HUDEP-2 (cell line): ENCODE results near the gene PLB1.

Experiments used
- DNase-seq, 76 experiments: peaks; one replicate each; lab custom pipeline; 2025; ENCODE audit not compliant: unreplicated experiment in 76 of 76; lab: John Stamatoyannopoulos, UW

Gene PLB1

DNA sequence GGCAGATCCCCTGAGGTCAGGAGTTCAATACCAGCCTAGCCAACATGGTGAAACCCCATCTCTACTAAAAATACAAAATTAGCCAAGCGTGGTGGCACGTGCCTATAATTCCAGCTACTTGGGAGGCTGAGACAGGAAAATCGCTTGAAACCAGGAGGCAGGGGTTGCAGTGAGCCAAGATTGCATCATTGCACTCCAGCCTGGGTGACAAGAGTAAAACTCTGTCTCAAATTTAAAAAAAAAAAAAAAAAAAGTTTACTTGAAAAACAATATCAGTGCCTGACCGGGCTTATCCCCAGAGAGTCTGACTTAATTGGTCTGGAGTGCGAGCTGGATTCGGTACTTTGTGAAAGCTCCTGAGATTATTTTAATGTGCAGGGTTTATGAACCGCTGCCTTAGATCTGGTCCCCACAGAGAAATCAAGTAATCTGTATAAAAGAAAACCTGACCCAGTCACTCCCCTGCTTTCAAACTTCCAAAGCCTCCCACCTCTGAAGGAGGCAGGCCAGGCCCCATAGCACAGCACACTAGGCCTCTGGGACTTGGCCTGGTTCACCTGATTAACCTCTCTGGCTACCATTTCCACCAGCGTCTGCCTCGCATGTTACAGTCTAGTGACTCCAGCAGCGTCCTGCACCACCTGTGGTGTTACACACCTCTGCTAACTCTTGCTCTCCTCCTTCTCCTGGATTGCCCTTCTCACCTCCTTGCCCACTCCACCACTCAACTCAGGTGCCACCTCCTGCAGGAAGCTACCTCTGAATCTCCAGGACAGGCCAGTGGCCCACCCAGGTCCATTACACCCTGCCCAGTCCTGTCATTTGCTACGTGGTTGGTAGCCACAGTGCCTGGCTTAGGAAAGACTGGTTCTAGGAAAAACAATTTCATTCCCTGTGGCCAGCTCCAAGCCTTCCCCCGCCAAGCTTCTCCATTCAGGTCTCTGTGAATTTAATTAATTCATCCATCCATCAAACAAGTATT lies 141.5 kb downstream of the PLB1 start:
- DNase-seq = no peak

DNA sequence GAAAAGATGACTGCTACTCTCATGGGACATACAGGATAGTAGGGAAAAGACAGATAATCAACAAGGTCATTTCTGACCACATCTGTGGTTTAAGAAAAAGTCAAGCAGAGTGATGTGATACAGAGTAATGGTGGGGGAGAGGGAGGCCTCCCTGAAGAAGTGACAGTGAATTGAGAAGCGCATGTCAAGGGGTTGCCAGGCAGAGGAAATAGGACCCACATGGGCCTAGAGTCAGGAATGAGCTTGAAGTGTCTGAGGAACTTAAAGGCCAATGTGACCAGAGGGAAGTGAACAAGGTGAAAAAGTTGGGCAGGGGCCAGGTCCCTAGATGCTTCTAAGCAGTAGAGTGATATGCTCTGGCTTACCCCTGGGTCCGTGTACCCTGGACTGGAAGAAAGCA lies 142.2 kb downstream of the PLB1 start:
- DNase-seq = no peak

DNA sequence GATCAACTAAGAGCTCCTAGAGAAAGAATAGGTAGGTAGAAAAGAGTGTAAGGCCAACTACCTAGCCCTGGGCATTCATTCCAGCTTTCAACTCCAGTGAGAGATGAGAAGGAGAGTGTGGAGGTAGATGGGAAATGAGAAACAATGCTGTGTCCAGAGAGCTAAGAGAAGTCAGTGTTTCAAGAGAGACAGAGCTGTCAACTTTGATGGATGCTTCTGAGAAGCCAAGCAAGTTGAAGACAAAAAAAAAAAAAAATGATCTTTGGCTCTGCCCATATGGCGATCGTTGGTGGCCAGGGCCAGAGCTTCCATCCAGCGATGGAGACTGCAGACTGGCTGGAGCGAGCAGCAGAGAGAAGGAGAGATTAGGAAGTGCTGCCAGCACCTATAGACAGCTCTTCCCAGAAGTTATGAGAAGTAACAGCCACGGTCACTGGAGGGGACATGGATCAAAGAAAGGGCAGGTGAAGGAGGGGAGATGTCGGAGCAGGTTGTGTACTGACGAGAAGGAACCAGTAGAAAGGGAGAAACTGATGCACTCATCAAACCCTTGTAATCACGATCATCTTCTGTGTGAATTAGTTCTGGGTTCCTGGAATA lies 143.3 kb downstream of the PLB1 start:
- DNase-seq = no peak

DNA sequence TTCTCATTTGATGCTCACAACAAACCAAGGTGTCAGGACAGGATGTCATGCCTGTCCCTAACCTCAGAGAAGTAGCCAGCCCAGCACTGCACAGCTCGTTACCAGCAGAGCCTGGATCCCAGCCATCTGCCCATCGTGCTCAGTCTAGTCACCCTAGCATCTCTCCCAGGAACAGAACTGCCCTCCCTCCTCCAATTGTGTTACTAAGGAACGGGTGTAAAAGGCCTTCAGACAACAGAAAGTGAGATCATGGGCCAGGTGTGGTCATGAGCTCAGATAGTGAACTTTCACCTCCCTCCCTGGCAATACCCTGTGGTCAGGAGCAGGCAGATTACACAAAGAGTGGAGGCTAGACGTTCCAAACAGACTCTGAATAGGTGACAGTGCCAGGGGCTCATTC lies 144.0 kb downstream of the PLB1 start:
- no peak for DNase-seq

- no peak for DNase-seq
Observed at GRCh38 chr2:28640260-28640907, 144.5 kb downstream of the PLB1 start.

DNA sequence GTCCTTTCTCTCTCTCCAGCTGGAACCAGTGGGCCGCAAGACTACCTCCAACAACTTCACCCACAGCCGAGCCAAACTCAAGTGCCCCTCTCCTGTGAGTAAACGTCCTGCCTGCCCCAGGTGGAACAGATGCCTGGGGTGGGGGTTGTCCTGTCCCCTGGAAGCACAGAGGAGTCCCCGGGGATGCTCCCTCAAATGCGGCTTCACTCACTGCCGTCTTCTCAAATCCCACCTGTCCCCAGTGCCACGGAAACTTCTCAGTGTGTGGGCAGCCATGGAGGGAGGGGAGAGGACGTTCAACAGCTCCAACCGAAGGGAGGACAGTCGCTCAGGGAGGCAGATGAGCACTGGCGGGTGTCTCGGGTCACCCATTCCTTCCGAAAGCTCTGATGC lies 145.0 kb downstream of the PLB1 start:
- DNase-seq = no peak

DNA sequence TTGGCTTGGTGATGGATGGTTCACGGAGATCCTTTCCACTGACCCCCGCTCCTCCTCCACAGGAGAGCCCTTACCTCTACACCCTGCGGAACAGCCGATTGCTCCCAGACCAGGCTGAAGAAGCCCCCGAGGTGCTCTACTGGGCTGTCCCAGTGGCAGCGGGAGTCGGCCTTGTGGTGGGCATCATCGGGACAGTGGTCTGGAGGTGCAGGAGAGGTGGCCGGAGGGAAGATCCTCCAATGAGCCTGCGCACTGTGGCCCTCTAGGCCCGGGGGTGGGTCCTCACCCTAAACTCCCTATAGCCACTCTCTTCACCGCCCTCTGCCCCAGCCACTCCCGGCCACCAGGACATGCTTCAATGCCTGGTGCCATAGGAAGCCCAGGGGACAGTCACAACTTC lies 146.9 kb downstream of the PLB1 start:
- no peak for DNase-seq

GRCh38 chr2:28643327-28643726 lies 147.5 kb downstream of the PLB1 start:
- DNase-seq = no peak

DNA sequence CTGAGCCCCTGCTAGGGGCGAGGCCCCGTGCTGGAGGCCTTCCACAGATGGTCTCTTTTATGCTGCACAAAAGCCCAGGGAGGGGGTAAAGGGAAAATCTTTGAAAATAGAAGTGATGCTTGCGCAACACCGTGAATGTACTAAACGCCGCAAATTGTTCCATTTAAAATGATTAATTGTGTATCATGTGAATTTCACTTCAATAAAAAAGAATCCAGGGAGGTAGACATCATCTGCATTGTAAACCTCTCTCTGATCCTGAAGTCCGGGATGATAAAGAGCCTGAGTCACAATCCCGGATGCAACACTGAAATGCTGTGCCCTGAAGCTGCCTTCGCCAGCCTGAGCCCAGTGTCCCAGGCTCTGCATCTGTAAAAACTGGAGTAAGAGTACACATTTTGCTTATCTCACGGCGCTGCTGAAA lies 148.1 kb downstream of the PLB1 start:
- DNase-seq = no peak

DNA sequence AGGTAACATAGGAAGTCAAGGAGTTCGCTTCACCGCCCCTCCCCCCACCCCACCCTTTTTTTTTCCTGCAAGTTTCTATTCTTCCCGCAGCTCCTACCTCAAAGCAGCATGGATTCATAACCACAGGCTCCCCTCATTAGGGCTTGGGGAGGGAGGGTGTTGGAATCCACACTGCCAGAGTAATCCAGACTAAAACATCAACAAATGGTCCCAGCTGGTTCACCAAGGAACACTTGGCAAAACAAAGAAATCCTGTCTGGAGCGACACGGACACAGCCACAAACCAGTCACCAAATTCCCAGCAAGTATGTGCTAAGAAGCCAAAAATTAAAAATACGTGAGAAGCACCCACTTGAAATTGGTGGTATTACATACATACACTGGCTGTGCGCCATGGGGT lies 148.9 kb downstream of the PLB1 start:
- no peak for DNase-seq

- no peak for DNase-seq
Observed at GRCh38 chr2:28645553-28645952, 149.7 kb downstream of the PLB1 start.

DNA sequence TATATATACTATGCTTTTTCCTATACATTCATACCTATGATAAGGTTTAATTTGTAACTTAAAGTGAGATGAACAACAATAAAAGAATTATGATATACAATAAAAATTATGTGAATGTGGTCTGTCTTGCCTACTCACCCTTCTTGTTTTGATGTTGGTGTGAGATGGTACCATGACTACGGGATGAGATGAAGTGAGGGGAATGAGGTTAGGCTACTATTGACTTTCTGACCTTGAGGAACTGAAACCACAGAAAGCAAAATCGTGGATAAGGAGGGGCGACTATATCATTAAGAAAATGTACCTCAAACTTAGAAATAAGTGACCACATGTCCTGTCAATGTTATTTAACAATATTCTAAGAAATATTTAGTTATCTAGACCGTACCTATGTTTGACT lies 151.8 kb downstream of the PLB1 start:
- no peak for DNase-seq

GRCh38 chr2:28648147-28648546 lies 152.3 kb downstream of the PLB1 start:
- peak in 2 of 76 experiments; percentile 2 to 9 for DNase-seq

GRCh38 chr2:28648671-28649395 lies 153.0 kb downstream of the PLB1 start:
- DNase-seq = no peak

DNA sequence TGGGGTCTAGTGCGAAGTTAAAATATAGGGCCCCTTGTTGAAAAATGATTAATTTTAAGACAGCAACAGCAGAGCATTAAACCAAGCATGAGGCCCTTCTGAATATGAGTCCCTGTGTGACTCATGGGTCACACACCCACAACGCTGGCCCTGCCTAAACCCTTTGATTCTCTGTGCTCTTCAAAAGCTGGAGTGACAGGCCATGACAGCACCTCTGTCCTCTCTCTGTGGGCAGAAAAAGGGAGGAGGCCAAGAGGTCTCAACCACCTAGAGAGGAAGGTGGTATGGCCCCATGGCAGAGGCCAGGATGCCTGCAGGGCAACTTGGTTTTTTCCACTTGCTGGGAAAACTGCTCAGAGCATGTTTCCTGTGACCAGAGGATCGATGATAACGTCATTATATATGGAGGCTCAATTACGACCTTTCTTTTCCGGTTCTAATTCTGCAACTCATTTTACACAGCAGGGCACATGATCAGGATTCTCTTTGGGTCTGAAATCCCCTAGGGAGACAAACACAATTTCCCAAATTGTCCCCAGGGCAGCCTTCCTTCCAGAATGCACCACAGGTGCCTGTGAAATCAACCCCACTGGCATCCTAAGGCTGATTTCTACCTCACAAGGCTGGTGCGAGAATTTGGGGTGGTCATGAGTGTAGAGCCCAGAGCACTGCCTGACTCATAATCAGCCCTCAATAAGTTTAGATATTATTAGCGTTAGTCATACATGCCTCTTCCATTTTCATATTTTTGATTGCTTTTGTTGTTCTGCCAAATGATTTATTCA lies 153.8 kb downstream of the PLB1 start:
- DNase-seq = peak in 2 of 76 experiments; percentile 2 to 28

DNA sequence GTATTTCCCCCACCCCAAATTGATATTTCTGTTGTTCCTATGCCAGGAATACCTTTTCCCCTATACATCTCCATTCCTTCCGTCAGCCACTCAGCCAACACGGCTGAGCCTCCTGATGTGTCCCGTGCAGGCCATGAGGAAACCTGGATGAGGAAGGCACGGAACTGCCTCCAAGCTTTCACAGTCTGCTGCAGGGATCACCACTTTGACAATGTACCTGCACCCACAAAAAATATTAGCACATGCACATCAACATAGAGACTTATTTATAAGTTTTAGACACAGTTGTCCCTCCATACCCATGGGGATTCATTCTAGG lies 154.4 kb downstream of the PLB1 start:
- no peak for DNase-seq

DNA sequence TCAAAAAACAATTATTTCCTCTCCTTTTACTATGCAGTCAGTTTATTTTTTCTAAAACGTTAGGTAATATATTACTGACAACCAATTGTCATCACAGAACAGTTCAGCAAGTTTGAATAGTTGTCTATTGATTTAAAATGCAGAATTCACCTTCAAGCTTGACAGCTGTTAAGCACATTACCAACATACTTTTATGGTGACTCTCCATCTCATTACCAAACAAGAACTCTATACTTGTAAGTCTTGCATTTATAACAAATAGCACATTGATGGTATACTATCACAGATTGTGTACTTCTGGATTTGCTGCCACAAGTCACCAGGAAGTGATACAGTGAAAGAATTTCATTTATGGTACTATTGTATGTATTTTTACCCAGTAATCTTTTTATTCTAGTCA lies 156.4 kb downstream of the PLB1 start:
- DNase-seq = no peak

GRCh38 chr2:28653892-28654662 lies 158.2 kb downstream of the PLB1 start:
- DNase-seq = no peak

DNA sequence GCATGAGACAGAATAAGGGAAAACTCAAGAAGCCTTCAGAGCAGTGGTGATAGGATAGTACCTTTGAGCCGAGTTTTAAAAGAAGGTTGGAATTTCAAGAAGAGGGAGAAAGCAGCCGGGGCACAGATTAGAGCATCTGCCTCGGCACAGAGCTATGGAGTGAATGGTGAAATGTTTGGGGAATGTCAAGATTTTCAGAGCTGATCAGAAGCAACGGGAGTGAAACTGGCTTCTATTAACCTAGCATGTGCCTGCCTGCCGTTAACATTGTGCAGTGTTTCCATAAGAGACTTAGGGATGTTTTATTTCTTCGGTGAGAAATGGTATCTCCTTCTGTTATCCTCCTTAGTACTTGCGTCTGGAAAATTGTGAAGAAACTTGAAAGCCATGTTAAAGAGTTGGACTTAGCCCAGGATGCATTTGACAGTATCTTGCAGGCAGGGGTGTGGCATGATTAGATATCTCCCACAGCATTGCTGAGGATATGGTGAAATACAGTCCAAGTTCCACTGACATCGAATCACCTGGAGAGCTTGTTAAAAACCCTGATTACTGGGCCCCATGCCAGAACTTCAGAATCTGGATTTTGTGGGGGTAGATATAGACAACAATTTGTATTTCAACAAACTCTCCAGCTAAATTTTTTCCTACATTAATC lies 158.9 kb downstream of the PLB1 start:
- DNase-seq = no peak
